A673 (cell line): ENCODE data around the gene TRA2B.
A peak's percentile ranks its signal among the peaks of the same experiment; 100 is the strongest.

Experiments
- CTCF ChIP-seq: fragments of 300-800, 200-600 bp; sonication (generic); conservative IDR thresholded peaks from 2 replicates; pipeline ENCODE4 v1.5.1; 2017; ENCODE audit warnings: low read depth, mild to moderate bottlenecking, antibody characterized with exemption, low read length, moderate library complexity, mixed read lengths
- EZH2 ChIP-seq: fragments of 200-600 bp; sonication (generic); IDR thresholded peaks from 2 replicates; pipeline ENCODE4 v1.6.1; 2017; ENCODE audit warnings: borderline replicate concordance, low read depth, mild to moderate bottlenecking, mixed read lengths, antibody characterized with exemption, low read length; ENCODE audit not compliant: poor library complexity, severe bottlenecking

- TF ChIP-seq CTCF, result peak; percentile 99
- no peak for TF ChIP-seq EZH2
These were observed 5.3 kb upstream of the TRA2B start for GRCh38 chr3:185942907-185943759.
